Ammon's horn (tissue), 1 donor: Measurements from ENCODE around the gene PSMD4.

Experiments used
- DNase-seq: peaks from one replicate; pipeline ENCODE4 v3.0.0-alpha.2; 2016; ENCODE audit warnings: low spot score

The PSMD4 gene

DNA sequence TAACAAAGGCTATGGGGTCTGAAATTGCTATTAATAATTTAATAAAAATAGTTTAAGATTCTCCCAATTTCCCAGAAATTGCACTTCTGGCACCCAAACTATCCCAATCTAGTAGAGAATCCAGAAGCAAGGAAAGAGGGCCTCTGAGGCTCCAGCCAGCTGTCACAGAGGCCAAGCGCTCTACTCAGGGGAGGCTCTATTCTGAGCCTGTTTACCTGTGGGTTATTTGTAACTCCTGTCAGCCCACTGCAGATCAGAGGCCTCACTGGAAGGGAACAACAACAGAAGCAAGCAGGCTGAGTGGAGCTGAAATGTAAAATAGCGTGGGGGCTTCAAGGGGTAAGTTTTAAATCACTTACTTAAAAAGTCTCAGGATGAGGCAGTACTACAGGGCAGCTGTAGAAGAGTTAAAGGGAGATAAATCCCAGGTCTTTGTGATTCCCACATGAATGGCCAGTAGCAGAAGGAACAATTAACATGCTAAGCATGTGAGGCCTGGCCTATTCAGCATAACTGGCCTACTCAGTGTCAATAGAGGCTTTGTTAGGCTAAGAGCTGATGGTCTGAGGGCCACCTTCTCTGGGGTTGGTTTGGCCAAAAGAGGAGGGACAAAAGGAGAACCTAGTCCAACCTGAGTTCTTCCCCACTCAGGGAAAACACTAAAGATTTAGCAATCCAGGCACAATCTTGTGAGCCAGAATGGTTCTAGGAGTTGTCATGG lies 40.4 kb downstream of the PSMD4 start:
- DNase-seq, result peak; percentile 92

DNA sequence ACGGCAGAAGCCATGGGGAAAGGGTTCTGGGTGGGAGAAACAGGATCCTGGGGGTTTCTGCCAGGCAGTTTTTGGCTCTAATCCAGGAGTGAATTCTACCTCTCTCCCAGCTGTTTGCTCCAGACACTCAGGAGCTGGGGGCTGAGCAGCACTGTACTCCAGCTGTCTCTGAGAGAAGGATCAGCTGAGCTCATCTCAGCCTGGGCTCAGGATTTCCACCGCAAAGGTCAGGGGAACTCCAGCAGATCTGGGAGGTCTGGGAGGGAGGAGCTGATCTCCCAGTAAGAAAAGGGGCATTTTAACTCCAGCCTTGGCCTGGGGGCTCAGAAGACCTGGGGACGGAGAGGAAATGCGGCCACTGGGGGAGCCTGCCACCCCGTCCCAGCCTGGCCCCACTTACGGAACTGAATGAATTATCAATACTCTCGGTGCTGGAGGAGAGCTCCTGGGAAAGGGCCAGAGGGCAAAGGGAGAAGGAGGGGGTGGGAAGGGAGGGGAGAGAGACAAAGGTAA lies 55.3 kb downstream of the PSMD4 start:
- no peak for DNase-seq

DNA sequence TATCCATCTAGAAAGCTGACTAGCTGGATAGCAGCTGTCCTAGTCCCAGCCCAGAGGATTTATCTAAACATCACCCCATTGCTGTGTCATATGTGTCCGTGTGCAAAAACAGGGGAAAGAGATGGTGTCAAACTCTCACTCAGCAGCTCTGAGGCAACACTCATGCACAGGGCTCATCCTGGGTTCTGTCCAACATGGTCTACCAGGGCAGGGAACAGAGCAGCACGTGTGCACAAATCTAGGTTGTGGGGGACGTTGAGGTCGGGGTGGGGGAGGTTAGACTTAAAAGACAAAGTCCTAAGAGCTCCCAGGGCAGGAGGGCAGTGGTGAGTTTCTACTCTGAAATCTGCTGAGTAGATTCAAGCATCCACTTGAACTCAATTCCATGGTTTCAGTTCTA lies 56.5 kb downstream of the PSMD4 start:
- DNase-seq, result no peak

DNA sequence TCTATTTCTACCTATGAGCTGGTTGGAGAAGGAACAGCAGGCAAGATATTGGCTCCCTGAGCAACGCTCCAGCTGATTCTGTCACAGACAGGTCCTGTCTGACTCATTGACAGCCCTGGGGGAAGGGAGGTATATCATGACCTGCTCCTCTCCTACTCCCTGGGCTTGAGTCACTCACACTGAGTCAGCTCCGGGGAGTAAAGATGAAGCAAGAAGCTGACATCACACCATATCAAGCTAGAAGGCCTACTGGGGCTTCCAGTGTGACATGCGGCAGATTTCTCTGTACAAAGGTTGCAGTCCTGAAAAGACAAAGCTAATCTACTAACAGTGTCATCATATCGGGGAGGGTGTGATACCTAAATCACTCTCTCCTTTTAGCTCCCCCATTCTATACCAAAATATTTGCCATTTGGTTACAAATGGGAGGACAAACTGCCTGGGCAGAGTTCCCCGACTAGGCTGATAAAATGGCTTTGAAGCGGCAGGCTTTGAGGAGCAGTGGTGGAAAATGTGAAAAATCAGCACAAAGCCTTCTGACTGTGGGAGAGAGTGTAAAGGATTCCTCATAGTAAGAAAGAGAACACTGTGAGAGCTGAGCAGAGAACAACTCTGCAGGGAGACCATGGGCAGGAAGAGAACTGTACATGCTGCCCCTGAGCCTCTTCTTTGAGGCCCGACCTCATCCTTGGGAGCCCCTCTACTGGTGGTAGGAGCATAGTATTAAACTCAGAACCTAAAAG lies 57.2 kb downstream of the PSMD4 start:
- DNase-seq, result peak; percentile 80

DNA sequence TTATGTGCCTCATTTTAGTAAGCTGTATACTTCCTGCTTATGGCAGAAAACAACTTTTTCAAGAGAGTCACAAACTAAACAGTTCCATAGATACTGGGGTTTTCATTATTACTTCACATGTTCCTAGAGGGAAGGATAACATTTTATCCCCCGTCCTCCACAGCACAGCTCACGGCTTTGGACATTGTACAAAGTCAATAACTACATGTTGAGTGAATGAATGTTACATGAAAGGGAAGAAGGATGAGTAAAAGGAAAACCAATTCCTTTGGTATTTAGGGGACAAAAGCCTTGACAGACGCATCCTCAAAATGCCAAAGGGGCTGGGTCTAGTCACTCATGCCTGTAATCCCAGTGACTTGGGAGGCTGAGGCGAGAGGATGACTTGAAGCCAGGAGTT lies 57.9 kb downstream of the PSMD4 start:
- DNase-seq, result no peak

DNA sequence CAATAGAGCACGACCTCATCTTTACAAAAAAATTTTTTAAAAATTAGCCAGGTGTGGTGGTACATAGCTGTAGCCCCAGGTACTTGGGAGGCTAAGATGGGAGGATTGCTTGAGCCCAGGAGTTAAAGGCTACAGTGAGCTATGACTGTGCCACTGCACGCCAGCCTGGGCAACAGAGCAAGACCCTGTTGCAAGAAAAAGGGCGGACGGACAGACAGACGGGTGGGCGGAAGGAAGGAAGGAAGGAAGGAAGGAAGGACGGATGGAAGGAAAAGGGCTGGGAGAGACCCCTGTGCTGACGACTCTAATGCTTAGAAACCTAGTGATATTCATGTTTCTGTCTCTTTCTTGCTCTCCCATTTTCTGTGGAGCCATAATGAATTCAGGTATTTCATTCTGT lies 58.3 kb downstream of the PSMD4 start:
- no peak for DNase-seq

DNA sequence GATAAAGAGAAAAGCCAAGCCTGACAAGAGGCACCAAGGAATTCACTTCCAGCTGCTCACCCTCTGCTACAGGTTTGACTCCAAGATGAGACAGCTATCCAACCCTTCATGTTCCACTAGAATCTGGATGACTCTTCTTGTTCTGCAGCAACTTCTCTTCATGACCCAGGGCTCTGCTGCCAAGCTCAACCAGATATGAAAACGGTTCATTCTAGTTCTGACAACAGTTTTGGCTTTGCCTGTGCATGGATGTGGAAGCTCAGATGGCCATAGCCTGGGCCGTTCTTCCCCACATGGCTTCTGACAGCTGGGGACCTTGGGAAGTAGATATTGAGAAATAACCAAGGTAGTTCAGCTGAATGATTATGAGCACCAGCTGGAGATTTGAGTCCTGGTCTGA lies 59.0 kb downstream of the PSMD4 start:
- no peak for DNase-seq

DNA sequence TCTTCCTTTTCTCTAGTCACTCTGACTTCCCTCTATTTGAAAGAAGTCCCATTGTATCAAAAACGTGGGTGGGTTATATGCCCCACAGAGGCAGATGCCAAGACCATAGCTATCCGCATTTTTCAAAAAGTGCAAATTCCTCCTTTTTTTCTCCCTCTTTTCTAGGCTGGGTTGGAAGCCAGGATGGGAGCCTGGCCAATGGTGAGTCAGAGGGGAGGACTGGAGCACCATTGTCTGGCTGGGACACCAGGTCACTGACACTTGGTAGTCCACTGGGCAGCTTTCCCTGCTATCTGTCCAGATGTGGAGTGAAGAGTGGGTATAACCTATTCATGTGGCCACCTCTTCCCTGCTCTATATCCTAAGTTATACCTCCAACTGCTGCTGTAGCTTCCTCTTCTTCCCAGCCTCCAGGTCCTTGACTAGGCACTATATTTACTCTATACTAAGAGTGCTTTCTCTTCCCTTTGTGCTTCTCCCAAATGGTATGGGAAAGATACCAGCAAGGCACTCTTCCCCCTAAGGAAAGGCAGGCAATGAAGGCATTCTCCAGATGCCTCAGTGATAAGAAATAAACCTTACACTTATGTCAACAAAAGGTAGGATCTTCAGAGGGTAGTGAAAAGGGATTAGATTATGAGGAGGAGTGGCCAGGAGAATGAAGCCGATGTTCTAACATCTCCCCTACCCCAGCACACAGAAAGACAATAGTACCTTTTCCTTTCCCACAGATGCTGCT lies 59.8 kb downstream of the PSMD4 start:
- peak; percentile 96 for DNase-seq

DNA sequence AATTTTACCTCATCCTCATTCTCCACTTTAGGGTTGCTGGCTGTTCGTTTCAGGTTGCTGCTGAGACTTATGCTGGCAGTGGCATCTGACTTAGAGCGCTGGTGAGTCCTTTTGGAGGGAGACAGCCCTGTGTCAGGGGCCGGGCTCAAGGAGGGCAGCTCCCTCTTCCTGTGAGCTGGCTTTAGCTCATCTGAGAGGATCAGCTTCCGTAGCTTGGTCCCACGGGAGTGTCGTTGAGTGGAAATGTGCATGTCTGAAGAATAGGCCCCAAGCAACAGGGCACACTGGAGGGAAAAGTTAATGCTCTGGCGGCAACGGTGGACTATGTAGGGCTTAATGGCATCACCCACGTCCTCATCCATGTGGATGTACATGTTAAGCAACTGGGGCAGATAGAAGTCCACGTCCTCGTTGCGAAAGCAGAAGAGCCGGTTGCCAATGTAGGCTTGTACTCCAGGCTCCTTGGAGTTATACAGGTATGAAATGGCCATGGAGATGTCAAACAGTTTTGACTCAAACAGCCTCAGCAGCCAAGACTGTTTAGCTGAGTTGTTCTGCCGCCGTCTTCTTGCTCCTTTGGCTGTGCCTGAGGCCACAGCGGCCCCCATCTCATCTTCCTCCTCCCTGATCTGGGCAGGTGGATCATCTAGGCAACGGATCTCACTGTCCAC lies 61.2 kb downstream of the PSMD4 start:
- DNase-seq, result no peak
